Measurements from ENCODE around the gene PTMA.

DNA sequence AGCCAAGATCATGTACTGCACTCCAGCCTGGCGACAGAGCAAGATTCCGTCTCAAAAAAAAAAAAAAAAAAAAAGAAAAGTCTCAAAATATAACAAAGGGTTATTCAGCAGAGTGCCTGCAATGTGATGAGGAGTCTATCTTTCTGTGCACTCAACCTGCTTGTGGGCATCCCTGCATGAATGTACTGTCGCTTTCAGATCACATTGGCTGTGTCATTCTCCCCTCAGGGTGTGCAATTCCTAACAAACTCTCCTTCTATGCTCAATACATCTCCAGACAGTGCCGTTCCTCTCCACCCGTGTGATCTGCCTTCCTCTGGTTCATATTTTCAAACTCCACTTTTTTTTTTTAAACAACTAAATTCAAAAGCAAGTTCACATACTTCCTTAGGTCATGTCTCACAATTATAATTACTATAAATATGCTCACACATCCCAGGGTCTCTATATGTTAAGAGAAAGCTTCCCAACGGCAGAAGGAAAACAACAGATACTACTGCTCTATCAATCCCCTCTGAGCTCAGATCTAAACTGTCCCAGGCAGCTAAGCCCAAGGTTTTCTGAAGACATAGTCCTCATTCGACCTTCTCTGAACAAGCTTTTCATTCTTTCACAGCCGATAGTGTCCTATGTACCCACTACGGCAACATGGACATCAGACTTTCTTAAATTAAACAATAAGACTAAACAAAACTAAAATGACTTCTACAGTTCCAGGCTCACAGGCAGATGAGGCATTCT lies 35.2 kb downstream of the PTMA start:
- TF ChIP-seq, protein P1, sequence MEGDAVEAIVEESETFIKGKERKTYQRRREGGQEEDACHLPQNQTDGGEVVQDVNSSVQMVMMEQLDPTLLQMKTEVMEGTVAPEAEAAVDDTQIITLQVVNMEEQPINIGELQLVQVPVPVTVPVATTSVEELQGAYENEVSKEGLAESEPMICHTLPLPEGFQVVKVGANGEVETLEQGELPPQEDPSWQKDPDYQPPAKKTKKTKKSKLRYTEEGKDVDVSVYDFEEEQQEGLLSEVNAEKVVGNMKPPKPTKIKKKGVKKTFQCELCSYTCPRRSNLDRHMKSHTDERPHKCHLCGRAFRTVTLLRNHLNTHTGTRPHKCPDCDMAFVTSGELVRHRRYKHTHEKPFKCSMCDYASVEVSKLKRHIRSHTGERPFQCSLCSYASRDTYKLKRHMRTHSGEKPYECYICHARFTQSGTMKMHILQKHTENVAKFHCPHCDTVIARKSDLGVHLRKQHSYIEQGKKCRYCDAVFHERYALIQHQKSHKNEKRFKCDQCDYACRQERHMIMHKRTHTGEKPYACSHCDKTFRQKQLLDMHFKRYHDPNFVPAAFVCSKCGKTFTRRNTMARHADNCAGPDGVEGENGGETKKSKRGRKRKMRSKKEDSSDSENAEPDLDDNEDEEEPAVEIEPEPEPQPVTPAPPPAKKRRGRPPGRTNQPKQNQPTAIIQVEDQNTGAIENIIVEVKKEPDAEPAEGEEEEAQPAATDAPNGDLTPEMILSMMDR (conservative IDR thresholded peaks at IDR 0.05; ENCODE audit: low read depth, low read length) = no peak
- TF ChIP-seq POLR2A (IDR thresholded peaks at IDR 0.05; ENCODE audit: low read depth, low read length) = no peak
- TF ChIP-seq CEBPB (IDR thresholded peaks at IDR 0.05; ENCODE audit: low read depth, low read length) = no peak
- TF ChIP-seq SMC3 (IDR thresholded peaks at IDR 0.05; ENCODE audit: low read depth, low read length) = no peak
- TF ChIP-seq MXI1 (IDR thresholded peaks at IDR 0.05; ENCODE audit: borderline replicate concordance, low read depth, low read length) = no peak
- no peak for TF ChIP-seq RAD21 (IDR thresholded peaks at IDR 0.05; ENCODE audit: low read length)
- TF ChIP-seq RCOR1 (IDR thresholded peaks at IDR 0.05; ENCODE audit: insufficient replicate concordance, low read length) = no peak
- TF ChIP-seq BHLHE40 (IDR thresholded peaks at IDR 0.05; ENCODE audit: low read depth, low read length) = no peak
- TF ChIP-seq, protein P2, sequence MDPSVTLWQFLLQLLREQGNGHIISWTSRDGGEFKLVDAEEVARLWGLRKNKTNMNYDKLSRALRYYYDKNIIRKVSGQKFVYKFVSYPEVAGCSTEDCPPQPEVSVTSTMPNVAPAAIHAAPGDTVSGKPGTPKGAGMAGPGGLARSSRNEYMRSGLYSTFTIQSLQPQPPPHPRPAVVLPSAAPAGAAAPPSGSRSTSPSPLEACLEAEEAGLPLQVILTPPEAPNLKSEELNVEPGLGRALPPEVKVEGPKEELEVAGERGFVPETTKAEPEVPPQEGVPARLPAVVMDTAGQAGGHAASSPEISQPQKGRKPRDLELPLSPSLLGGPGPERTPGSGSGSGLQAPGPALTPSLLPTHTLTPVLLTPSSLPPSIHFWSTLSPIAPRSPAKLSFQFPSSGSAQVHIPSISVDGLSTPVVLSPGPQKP (IDR thresholded peaks at IDR 0.05; ENCODE audit: borderline replicate concordance, low read depth, low read length) = no peak
- no peak for TF ChIP-seq MAFK (IDR thresholded peaks at IDR 0.05; ENCODE audit: low read depth, low read length)

Measured in IMR-90 (cell line).